Endothelial cell of umbilical vein (primary cell): ENCODE results near the gene SUPT3H. TPM values are rescaled to one million over a fixed set of nuclear protein-coding genes. Genes with fewer than 3 reads are reported as not detected.

ENCODE experiments used
- BruUV-seq: library from RNA; stranded (reverse); fragments of 400-500 nt; replicated peaks from 2 replicates; lab custom pipeline; 2021; lab: Mats Ljungman, UMichigan
- CTCF ChIA-PET: fragments of 300-600, 350-600 bp; sonication (Branson Sonifier 250); formaldehyde crosslinking; loops from one replicate; lab custom pipeline; 2021; ENCODE audit warnings: antibody characterized with exemption, inconsistent platforms; lab: Charles Lee
- POLR2A ChIA-PET: fragments of 300-600, 350-600 bp; sonication (Branson Sonifier 250); formaldehyde crosslinking; loops from one replicate; lab custom pipeline; 2021; ENCODE audit warnings: antibody characterized with exemption, inconsistent platforms; lab: Charles Lee
- DNase-seq: peaks from one replicate; pipeline ENCODE4 v3.0.0-alpha.2; 2011; ENCODE audit warnings: low read depth, low spot score
- FAIRE-seq: peaks from 2 replicates; lab custom pipeline; 2011; peaks lifted over from hg19 to GRCh38; lab: Jason Lieb, UNC
- H2AFZ ChIP-seq: 2 replicates; pipeline ENCODE4 v1.6.0; 2012; ENCODE audit warnings: low read depth, low read length, control low read depth, inconsistent platforms
- H3K27ac ChIP-seq: 2 replicates; pipeline ENCODE4 v1.5.1; 2011; ENCODE audit warnings: low read depth, mild to moderate bottlenecking, control low read depth, low read length, moderate library complexity; ENCODE audit not compliant: insufficient read depth
- H3K27me3 ChIP-seq, 2 experiments: 2 replicates each; pipeline versions ENCODE4 v1.6.0 to v1.6.1; 2011; ENCODE audit warnings: low read length in 2 of 2, mixed read lengths in 1 of 2; ENCODE audit not compliant: control insufficient read depth in 2 of 2, insufficient read depth in 2 of 2
- H3K36me3 ChIP-seq, 2 experiments: 2 replicates in 1 of 2; 3 replicates in 1 of 2; pipeline ENCODE4 v1.5.1; 2011; ENCODE audit warnings: low read length in 2 of 2, mild to moderate bottlenecking in 1 of 2, moderate library complexity in 1 of 2; ENCODE audit not compliant: control insufficient read depth in 2 of 2, insufficient read depth in 2 of 2; ENCODE audit errors: extremely low read depth in 1 of 2
- H3K4me1 ChIP-seq: 3 replicates; pipeline ENCODE4 v1.5.1; 2011; ENCODE audit warnings: mild to moderate bottlenecking, low read length; ENCODE audit not compliant: control insufficient read depth, insufficient read depth; ENCODE audit errors: extremely low read depth
- H3K4me2 ChIP-seq: 2 replicates; pipeline ENCODE4 v1.6.1; 2011; ENCODE audit warnings: low read length, control low read depth, mixed read lengths; ENCODE audit not compliant: insufficient read depth
- H3K4me3 ChIP-seq, 3 experiments: fragments of 200-600 bp in 1 of 3; sonication (generic), shearing (Covaris generic) in 1 of 3; replicated peaks in 1 of 3; 2 replicates each; pipeline ENCODE4 v1.5.1; 2011 to 2016; ENCODE audit warnings: control low read depth in 3 of 3, low read length in 3 of 3, mild to moderate bottlenecking in 2 of 3, inconsistent platforms in 1 of 3, low read depth in 1 of 3, moderate library complexity in 1 of 3; ENCODE audit not compliant: insufficient read depth in 1 of 3
- H3K79me2 ChIP-seq: 2 replicates; pipeline ENCODE4 v1.6.0; 2012; ENCODE audit warnings: low read length, inconsistent platforms; ENCODE audit not compliant: control insufficient read depth, insufficient read depth
- H3K9ac ChIP-seq: replicated peaks from 2 replicates; pipeline ENCODE3; 2011; ENCODE audit warnings: low read length, control low read depth; ENCODE audit not compliant: insufficient read depth; ENCODE audit errors: extremely low read depth
- H3K9me1 ChIP-seq: replicated peaks from 3 replicates; pipeline ENCODE4 v1.6.0; 2011; ENCODE audit warnings: mild to moderate bottlenecking, low read length; ENCODE audit not compliant: control insufficient read depth, insufficient read depth; ENCODE audit errors: extremely low read depth
- H3K9me3 ChIP-seq: replicated peaks from 2 replicates; pipeline ENCODE4 v1.5.1; 2012; ENCODE audit warnings: low read length, inconsistent platforms; ENCODE audit not compliant: control insufficient read depth, insufficient read depth
- H4K20me1 ChIP-seq: replicated peaks from 2 replicates; pipeline ENCODE3; 2011; ENCODE audit warnings: mild to moderate bottlenecking, low read length; ENCODE audit not compliant: control insufficient read depth, insufficient read depth; ENCODE audit errors: extremely low read depth
- CTCF ChIP-seq, 2 donors: IDR thresholded peaks; 1 replicate in 1 of 2; 2 replicates in 1 of 2; pipeline ENCODE4 v1.5.1; 2011; ENCODE audit warnings: low read length in 2 of 2, mild to moderate bottlenecking in 2 of 2, moderate library complexity in 2 of 2, control low read depth in 1 of 2, inconsistent platforms in 1 of 2, low read depth in 1 of 2; ENCODE audit not compliant: insufficient read depth in 1 of 2; ENCODE audit errors: extremely low read depth in 1 of 2
- FOS ChIP-seq: IDR thresholded peaks from 2 replicates; pipeline ENCODE4 v1.6.1; 2011; ENCODE audit warnings: mild to moderate bottlenecking, low read length, moderate library complexity, borderline replicate concordance; ENCODE audit not compliant: insufficient read depth
- GATA2 ChIP-seq: IDR thresholded peaks from 2 replicates; pipeline ENCODE4 v1.7.0; 2011; ENCODE audit warnings: low read depth, mild to moderate bottlenecking, moderate library complexity, mixed read lengths, low read length; ENCODE audit not compliant: insufficient read length, insufficient read depth
- JUN ChIP-seq: IDR thresholded peaks from 2 replicates; pipeline ENCODE4 v1.6.1; 2011; ENCODE audit warnings: borderline replicate concordance, low read depth; ENCODE audit not compliant: insufficient read length, insufficient read depth
- MAX ChIP-seq: IDR thresholded peaks from 2 replicates; pipeline ENCODE4 v1.6.1; 2011; ENCODE audit not compliant: insufficient read depth, insufficient read length
- MYC ChIP-seq: IDR thresholded peaks from one replicate; pipeline ENCODE4 v1.6.1; 2011; ENCODE audit warnings: mild to moderate bottlenecking, low read depth, low read length
- POLR2A ChIP-seq: IDR thresholded peaks from 2 replicates; pipeline ENCODE4 v1.6.1; 2012; ENCODE audit warnings: low read depth, mild to moderate bottlenecking, control low read depth, low read length
- dilution Hi-C: fragments of 300-500 bp; cut with MboI; formaldehyde crosslinking; loops from one replicate; pipeline ENCODE4 v1.15.0; 2019; ENCODE audit warnings: low sequenced_read_pairs; ENCODE audit not compliant: extremely low pct_ligation_motif_present
- intact Hi-C: fragments of 100-400 bp; cut with micrococcal nuclease; formaldehyde crosslinking; loops from one replicate; pipeline ENCODE4 v1.10.0; 2022
- polyA plus RNA-seq, 4 experiments: library from polyadenylated mRNA; depleted of rRNA in 3 of 4; stranded (reverse) in 3 of 4; unstranded in 1 of 4; fragments of >200 nt; gene quantifications; 2 replicates each; pipeline versions ENCODE4 v1.2.1 to v1.2.3, GENCODE V29; 2011 to 2012; ENCODE audit warnings: missing spikeins in 1 of 4
- total RNA-seq: library from RNA; stranded (reverse); gene quantifications from 2 replicates; pipeline ENCODE4 v1.2.3, GENCODE V29; 2021

The SUPT3H gene
- total and polyA plus RNA-seq, 2 donors (not counting 3 experiments of a cell fraction or from before 2014, with no cell fraction given): 8.3 to 9.8 TPM

- dilution Hi-C loops: no loop called here
- POLR2A ChIA-PET: no interaction called here
Measured at GRCh38 chr6:45038226-45038625, 339.5 kb downstream of the SUPT3H start.

More at GRCh38 chr6:45038226-45038625, 339.5 kb downstream of the SUPT3H start:
- Histone ChIP-seq H3K9ac (no peak overlapping the region), H2AFZ (no peak overlapping the region), H3K27ac (no peak overlapping the region), H4K20me1 (no peaks in the 10 kb centered on the region), H3K36me3 (no peaks in the 10 kb centered on the region), H3K9me3 (no peaks in the 10 kb centered on the region), H3K4me1 (no peaks in the 10 kb centered on the region), H3K9me1 (no peaks in the 10 kb centered on the region), H3K4me2 (no peak overlapping the region), H3K4me3 (no peak overlapping the region), H3K79me2 (no peaks in the 10 kb centered on the region), H3K27me3 (no peaks in the 10 kb centered on the region)
- intact Hi-C loops: no loop called here
- DNase-seq: no peak
- no TSS peak for BruUV-seq
- FAIRE-seq: no peak
- no peak for TF ChIP-seq MAX
- no peak for TF ChIP-seq CTCF (IDR thresholded peaks at IDR 0.05; ENCODE audit: extremely low read depth in 1 of 2, insufficient read depth in 1 of 2, low read depth in 1 of 2, low read length in 2 of 2)
- no peak for TF ChIP-seq FOS
- TF ChIP-seq MYC: no peak
- TF ChIP-seq POLR2A: no peak
- no peak for TF ChIP-seq GATA2
- no peak for TF ChIP-seq JUN
- CTCF ChIA-PET: interaction anchor here (1.0 to 1.5 kb wide), 2 partner anchors 11 to 14 kb away, joined by 3 to 6 read pairs; no protein-coding TSS in a partner anchor
